H9 (cell line): Measurements from ENCODE around the gene DLG2. TPM values are rescaled to one million over a fixed set of nuclear protein-coding genes. Genes with fewer than 3 reads are reported as not detected.

Source experiments
- DNase-seq: peaks from one replicate; pipeline ENCODE4 v3.0.0-alpha.2; 2017
- H2AFZ ChIP-seq: one replicate; pipeline ENCODE4 v1.6.1; 2013; ENCODE audit warnings: mild to moderate bottlenecking, low read length, control low read depth, moderate library complexity
- H2AK5ac ChIP-seq: 2 replicates; pipeline ENCODE4 v1.6.1; 2013; ENCODE audit warnings: low read length, control low read depth, mixed read lengths; ENCODE audit not compliant: insufficient read length
- H2BK120ac ChIP-seq: one replicate; pipeline ENCODE4 v1.6.1; 2013; ENCODE audit warnings: low read depth, mild to moderate bottlenecking, low read length, control low read depth, inconsistent platforms; ENCODE audit not compliant: poor library complexity, severe bottlenecking
- H2BK12ac ChIP-seq: 2 replicates; pipeline ENCODE4 v1.6.1; 2013; ENCODE audit warnings: low read length, control low read depth, mixed read lengths, low read depth; ENCODE audit not compliant: insufficient read length
- H2BK15ac ChIP-seq: 2 replicates; pipeline ENCODE4 v1.6.1; 2013; ENCODE audit warnings: low read depth, low read length, control low read depth
- H2BK20ac ChIP-seq: one replicate; pipeline ENCODE4 v1.6.1; 2013; ENCODE audit warnings: low read depth, mild to moderate bottlenecking, low read length, control low read depth, inconsistent platforms; ENCODE audit not compliant: poor library complexity, severe bottlenecking
- H2BK5ac ChIP-seq: 2 replicates; pipeline ENCODE4 v1.6.1; 2013; ENCODE audit warnings: low read length, control low read depth, mixed read lengths; ENCODE audit not compliant: insufficient read length
- H3K14ac ChIP-seq: 2 replicates; pipeline ENCODE4 v1.6.1; 2013; ENCODE audit warnings: low read length, control low read depth; ENCODE audit not compliant: insufficient read depth
- H3K18ac ChIP-seq: 2 replicates; pipeline ENCODE4 v1.6.1; 2013; ENCODE audit warnings: low read depth, mild to moderate bottlenecking, mixed read lengths, low read length, control low read depth; ENCODE audit not compliant: insufficient read length
- H3K23ac ChIP-seq: 2 replicates; pipeline ENCODE4 v1.6.1; 2013; ENCODE audit warnings: low read length, control low read depth, mixed read lengths, low read depth; ENCODE audit not compliant: insufficient read length
- H3K23me2 ChIP-seq: 2 replicates; pipeline ENCODE4 v1.6.1; 2013; ENCODE audit warnings: low read depth, mild to moderate bottlenecking, mixed read lengths, low read length, control low read depth; ENCODE audit not compliant: insufficient read length, poor library complexity, severe bottlenecking
- H3K27ac ChIP-seq: 2 replicates; pipeline ENCODE4 v1.5.1; 2013; ENCODE audit warnings: low read length, control low read depth, mixed read lengths, low read depth; ENCODE audit not compliant: insufficient read length
- H3K27me3 ChIP-seq: 2 replicates; pipeline ENCODE4 v1.6.1; 2013; ENCODE audit warnings: low read length, control low read depth, inconsistent platforms; ENCODE audit not compliant: insufficient read depth
- H3K4ac ChIP-seq: 2 replicates; pipeline ENCODE4 v1.6.1; 2013; ENCODE audit warnings: low read depth, mild to moderate bottlenecking, control low read depth, inconsistent platforms, low read length, moderate library complexity
- H3K4me1 ChIP-seq: 2 replicates; pipeline ENCODE4 v1.6.1; 2013; ENCODE audit warnings: low read length, control low read depth, inconsistent platforms; ENCODE audit not compliant: insufficient read depth
- H3K4me2 ChIP-seq: 2 replicates; pipeline ENCODE4 v1.6.1; 2013; ENCODE audit warnings: low read length, control low read depth, mixed read lengths; ENCODE audit not compliant: insufficient read length, insufficient read depth
- H3K56ac ChIP-seq: 2 replicates; pipeline ENCODE4 v1.6.1; 2013; ENCODE audit warnings: low read depth, mild to moderate bottlenecking, mixed read lengths, low read length, control low read depth; ENCODE audit not compliant: insufficient read length
- H3K79me1 ChIP-seq: 2 replicates; pipeline ENCODE4 v1.6.1; 2013; ENCODE audit warnings: low read depth, mild to moderate bottlenecking, moderate library complexity, low read length, control low read depth, inconsistent platforms; ENCODE audit not compliant: insufficient read depth, poor library complexity, severe bottlenecking
- H3K79me2 ChIP-seq: 2 replicates; pipeline ENCODE4 v1.6.1; 2013; ENCODE audit warnings: low read length, control low read depth, inconsistent platforms; ENCODE audit not compliant: insufficient read depth
- H3K9ac ChIP-seq: 2 replicates; pipeline ENCODE4 v1.6.1; 2013; ENCODE audit warnings: low read length, control low read depth, mixed read lengths; ENCODE audit not compliant: insufficient read length; ENCODE audit errors: extremely low read depth
- H3K9me3 ChIP-seq: one replicate; pipeline ENCODE4 v1.6.1; 2013; ENCODE audit warnings: low read depth, low read length, inconsistent platforms; ENCODE audit not compliant: control insufficient read depth
- H3T11ph ChIP-seq: one replicate; pipeline ENCODE4 v1.6.1; 2013; ENCODE audit warnings: mild to moderate bottlenecking, low read length, control low read depth, inconsistent platforms
- H4K20me1 ChIP-seq: one replicate; pipeline ENCODE4 v1.6.1; 2013; ENCODE audit not compliant: control insufficient read depth, insufficient read length, insufficient read depth
- H4K5ac ChIP-seq: 2 replicates; pipeline ENCODE4 v1.6.1; 2013; ENCODE audit warnings: low read depth, mild to moderate bottlenecking, mixed read lengths, low read length, control low read depth; ENCODE audit not compliant: insufficient read length
- H4K8ac ChIP-seq: replicated peaks from 2 replicates; pipeline ENCODE4 v1.6.1; 2013; ENCODE audit warnings: low read length, control low read depth, mixed read lengths, low read depth; ENCODE audit not compliant: insufficient read length
- H4K91ac ChIP-seq: 2 replicates; pipeline ENCODE4 v1.6.1; 2013; ENCODE audit warnings: low read depth, mild to moderate bottlenecking, moderate library complexity, mixed read lengths, low read length, control low read depth; ENCODE audit not compliant: insufficient read length
- H3K27ac Mint-ChIP-seq, 3 experiments: 2 replicates in 2 of 3; 3 replicates in 1 of 3; pipeline ENCODE4 v1.8.0; 2020 to 2021; ENCODE audit warnings: mixed read lengths in 3 of 3, mild to moderate bottlenecking in 1 of 3, moderate library complexity in 1 of 3
- H3K27me3 Mint-ChIP-seq: 2 replicates; pipeline ENCODE4 v1.8.0; 2021; ENCODE audit warnings: low read depth, mild to moderate bottlenecking, moderate library complexity, mixed read lengths
- H3K36me3 Mint-ChIP-seq, 3 experiments: 2 replicates in 2 of 3; 3 replicates in 1 of 3; pipeline ENCODE4 v1.8.0; 2020 to 2021; ENCODE audit warnings: low read depth in 3 of 3, mixed read lengths in 3 of 3; ENCODE audit not compliant: insufficient read depth in 1 of 3
- H3K4me1 Mint-ChIP-seq, 2 experiments: 2 replicates each; pipeline ENCODE4 v1.8.0; 2020; ENCODE audit warnings: mixed read lengths in 2 of 2
- H3K4me3 Mint-ChIP-seq, 2 experiments: 2 replicates in 1 of 2; 3 replicates in 1 of 2; pipeline ENCODE4 v1.8.0; 2020 to 2021; ENCODE audit warnings: mild to moderate bottlenecking in 2 of 2, mixed read lengths in 2 of 2, moderate library complexity in 1 of 2
- H3K9me3 Mint-ChIP-seq, 2 experiments: 2 replicates in 1 of 2; 3 replicates in 1 of 2; pipeline ENCODE4 v1.8.0; 2020; ENCODE audit warnings: mild to moderate bottlenecking in 2 of 2, mixed read lengths in 2 of 2, moderate library complexity in 1 of 2
- total RNA-seq: library from RNA; stranded (reverse); gene quantifications from 2 replicates; pipeline ENCODE4 v1.2.1, GENCODE V29; 2021
- TF ChIP-seq, protein P1 (sequence below): fragments of 200-600 bp; sonication (generic); conservative IDR thresholded peaks from 3 replicates; pipeline ENCODE4 v1.8.0; 2021; ENCODE audit warnings: antibody characterized with exemption, mild to moderate bottlenecking

Gene DLG2
- total RNA-seq, 1 experiment from 2014 or later, result 8.0 TPM

DNA sequence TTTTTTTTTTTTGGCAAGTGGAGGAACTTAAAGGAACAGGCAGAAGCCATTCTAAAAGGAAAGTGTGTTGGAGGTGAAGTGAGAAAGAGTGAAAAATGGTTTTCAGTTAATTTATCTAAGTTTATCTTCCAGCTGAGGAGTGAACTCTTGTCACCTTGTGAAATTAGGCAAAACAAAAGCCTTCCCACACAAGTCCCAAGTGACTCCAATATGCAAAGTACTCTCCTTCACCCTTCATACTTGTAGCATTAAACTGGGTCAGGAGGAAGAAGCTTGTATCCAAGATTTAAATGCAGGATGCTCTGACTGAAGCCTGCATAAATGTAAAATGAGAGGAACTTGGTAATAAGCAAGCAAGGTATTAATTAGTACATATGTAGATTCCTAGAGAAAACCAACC is 796.8 kb downstream of the DLG2 start:
- Mint-ChIP-seq H3K27me3 (no peaks in the 10 kb centered on the region), H3K4me1 (peaks cover 2 to 5% of the 10 kb centered on the region in 2 experiments; a peak in 1 of 4 replicates), H3K9me3 (no peaks in the 10 kb centered on the region), H3K4me3 (no peak overlapping the region), H3K36me3 (no peaks in the 10 kb centered on the region), H3K27ac (no peak overlapping the region)
- H3K14ac ChIP-seq, result no peak overlapping the region
- DNase-seq, result no peak
- no peak overlapping the region for H4K5ac ChIP-seq
- no peak overlapping the region for H2BK15ac ChIP-seq
- H4K20me1 ChIP-seq, result no peaks in the 10 kb centered on the region
- TF ChIP-seq, protein P1, sequence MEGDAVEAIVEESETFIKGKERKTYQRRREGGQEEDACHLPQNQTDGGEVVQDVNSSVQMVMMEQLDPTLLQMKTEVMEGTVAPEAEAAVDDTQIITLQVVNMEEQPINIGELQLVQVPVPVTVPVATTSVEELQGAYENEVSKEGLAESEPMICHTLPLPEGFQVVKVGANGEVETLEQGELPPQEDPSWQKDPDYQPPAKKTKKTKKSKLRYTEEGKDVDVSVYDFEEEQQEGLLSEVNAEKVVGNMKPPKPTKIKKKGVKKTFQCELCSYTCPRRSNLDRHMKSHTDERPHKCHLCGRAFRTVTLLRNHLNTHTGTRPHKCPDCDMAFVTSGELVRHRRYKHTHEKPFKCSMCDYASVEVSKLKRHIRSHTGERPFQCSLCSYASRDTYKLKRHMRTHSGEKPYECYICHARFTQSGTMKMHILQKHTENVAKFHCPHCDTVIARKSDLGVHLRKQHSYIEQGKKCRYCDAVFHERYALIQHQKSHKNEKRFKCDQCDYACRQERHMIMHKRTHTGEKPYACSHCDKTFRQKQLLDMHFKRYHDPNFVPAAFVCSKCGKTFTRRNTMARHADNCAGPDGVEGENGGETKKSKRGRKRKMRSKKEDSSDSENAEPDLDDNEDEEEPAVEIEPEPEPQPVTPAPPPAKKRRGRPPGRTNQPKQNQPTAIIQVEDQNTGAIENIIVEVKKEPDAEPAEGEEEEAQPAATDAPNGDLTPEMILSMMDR, result no peak
- no peaks in the 10 kb centered on the region for H3K23me2 ChIP-seq
- no peak overlapping the region for H3K56ac ChIP-seq
- no peaks in the 10 kb centered on the region for H3K9me3 ChIP-seq
- no peaks in the 10 kb centered on the region for H3K79me1 ChIP-seq
- no peak overlapping the region for H2BK20ac ChIP-seq
- no peak overlapping the region for H3T11ph ChIP-seq
- no peak overlapping the region for H3K18ac ChIP-seq
- no peak overlapping the region for H3K23ac ChIP-seq
- H3K79me2 ChIP-seq, result no peaks in the 10 kb centered on the region
- H2AFZ ChIP-seq, result no peak overlapping the region
- no peaks in the 10 kb centered on the region for H3K4me1 ChIP-seq
- H2BK12ac ChIP-seq, result no peak overlapping the region
- H3K4ac ChIP-seq, result no peak overlapping the region
- no peak overlapping the region for H2BK5ac ChIP-seq
- H3K9ac ChIP-seq, result no peak overlapping the region
- H3K27ac ChIP-seq, result no peak overlapping the region
- H4K91ac ChIP-seq, result no peak overlapping the region
- no peaks in the 10 kb centered on the region for H3K27me3 ChIP-seq
- H3K4me2 ChIP-seq, result no peak overlapping the region
- H2AK5ac ChIP-seq, result no peak overlapping the region
- no peak overlapping the region for H4K8ac ChIP-seq
- H2BK120ac ChIP-seq, result no peak overlapping the region
